Right atrium auricular region (tissue), 2 donors: ENCODE results near the gene CD6. TPM values are rescaled to one million over a fixed set of nuclear protein-coding genes. Genes with fewer than 3 reads are reported as not detected.

Experiments used
- DNase-seq: peaks from one replicate; pipeline ENCODE4 v3.0.0-alpha.2; 2019; ENCODE audit warnings: low spot score
- H3K27ac ChIP-seq, 2 donors: fragments of 200-600 bp; sonication (generic); 1 replicate in 1 of 2; 2 replicates in 1 of 2; pipeline ENCODE4 v1.5.1; 2016 to 2019
- H3K27me3 ChIP-seq, 2 donors: fragments of 200-600 bp; sonication (generic); one replicate each; pipeline versions ENCODE4 v1.5.1 to v1.6.0; 2017 to 2019
- H3K36me3 ChIP-seq: fragments of 200-600 bp; sonication (generic); one replicate; pipeline ENCODE4 v1.5.1; 2016
- H3K4me1 ChIP-seq, 2 donors: fragments of 200-600 bp; sonication (generic); one replicate each; pipeline versions ENCODE4 v1.5.1 to v1.6.0; 2017 to 2019
- H3K4me3 ChIP-seq, 2 donors: fragments of 200-600 bp; sonication (generic); 1 replicate in 1 of 2; 2 replicates in 1 of 2; pipeline ENCODE4 v1.5.1; 2017 to 2019; ENCODE audit warnings: mild to moderate bottlenecking in 1 of 2, moderate library complexity in 1 of 2
- H3K9me3 ChIP-seq, 2 donors: fragments of 200-600 bp; sonication (generic); one replicate each; pipeline ENCODE4 v1.5.1; 2019
- CTCF ChIP-seq, 2 donors: fragments of 200-600 bp; sonication (generic); IDR thresholded peaks; one replicate each; pipeline ENCODE4 v1.5.1; 2019; ENCODE audit warnings: antibody characterized with exemption in 2 of 2
- total RNA-seq, 2 donors: library from RNA; depleted of rRNA; stranded (reverse); fragments of >200 nt; gene quantifications; one replicate each; pipeline ENCODE4 v1.1.0, GENCODE V29; 2016

The CD6 gene
- total RNA-seq, 2 donors from 2014 or later: 0.48 to 0.79 TPM

GRCh38 chr11:60964801-60965200 is 6.7 kb upstream of the CD6 start:
- no peak for DNase-seq
- H3K27me3 ChIP-seq: no peaks in the 10 kb centered on the region
- no peaks in the 10 kb centered on the region for H3K9me3 ChIP-seq
- no peak overlapping the region for H3K27ac ChIP-seq
- H3K36me3 ChIP-seq: no peaks in the 10 kb centered on the region
- H3K4me3 ChIP-seq: no peak overlapping the region
- TF ChIP-seq CTCF (IDR thresholded peaks at IDR 0.05): no peak
- H3K4me1 ChIP-seq: no peaks in the 10 kb centered on the region

GRCh38 chr11:60966890-60967289 is 4.6 kb upstream of the CD6 start:
- Histone ChIP-seq H3K9me3 (no peaks in the 10 kb centered on the region), H3K27ac (no peak overlapping the region), H3K4me3 (no peak overlapping the region), H3K36me3 (no peaks in the 10 kb centered on the region), H3K4me1 (no peaks in the 10 kb centered on the region), H3K27me3 (no peaks in the 10 kb centered on the region)
- no peak for DNase-seq
- no peak for TF ChIP-seq CTCF (IDR thresholded peaks at IDR 0.05)

GRCh38 chr11:60968223-60968622 is 3.3 kb upstream of the CD6 start:
- H3K9me3 ChIP-seq: no peaks in the 10 kb centered on the region
- H3K36me3 ChIP-seq: no peaks in the 10 kb centered on the region
- no peak for TF ChIP-seq CTCF (IDR thresholded peaks at IDR 0.05)
- no peak for DNase-seq
- no peaks in the 10 kb centered on the region for H3K27me3 ChIP-seq
- H3K4me3 ChIP-seq: no peak overlapping the region
- H3K4me1 ChIP-seq: no peaks in the 10 kb centered on the region
- H3K27ac ChIP-seq: no peak overlapping the region

- Histone ChIP-seq H3K4me1 (no peaks in the 10 kb centered on the region), H3K27ac (no peak overlapping the region), H3K27me3 (no peaks in the 10 kb centered on the region), H3K4me3 (no peak overlapping the region), H3K9me3 (no peaks in the 10 kb centered on the region), H3K36me3 (no peaks in the 10 kb centered on the region)
- DNase-seq: no peak
- peak; percentile 80 to 88 for TF ChIP-seq CTCF (IDR thresholded peaks at IDR 0.05)
Observed at GRCh38 chr11:60970369-60970774, 1.1 kb upstream of the CD6 start.

- Histone ChIP-seq H3K4me3 (no peak overlapping the region), H3K9me3 (no peaks in the 10 kb centered on the region), H3K36me3 (no peaks in the 10 kb centered on the region), H3K27me3 (no peaks in the 10 kb centered on the region), H3K27ac (no peak overlapping the region), H3K4me1 (no peaks in the 10 kb centered on the region)
- no peak for TF ChIP-seq CTCF (IDR thresholded peaks at IDR 0.05)
- no peak for DNase-seq
Observed at GRCh38 chr11:60970890-60971289, 590 bp upstream of the CD6 start.

GRCh38 chr11:60972182-60973030 is 926 bp downstream of the CD6 start:
- Histone ChIP-seq H3K4me1 (no peaks in the 10 kb centered on the region), H3K4me3 (no peak overlapping the region), H3K9me3 (no peaks in the 10 kb centered on the region), H3K27me3 (no peaks in the 10 kb centered on the region), H3K27ac (no peak overlapping the region), H3K36me3 (no peaks in the 10 kb centered on the region)
- TF ChIP-seq CTCF (IDR thresholded peaks at IDR 0.05): no peak
- DNase-seq: no peak
